Measurements from ENCODE around the gene SPTLC3.

The SPTLC3 gene

DNA sequence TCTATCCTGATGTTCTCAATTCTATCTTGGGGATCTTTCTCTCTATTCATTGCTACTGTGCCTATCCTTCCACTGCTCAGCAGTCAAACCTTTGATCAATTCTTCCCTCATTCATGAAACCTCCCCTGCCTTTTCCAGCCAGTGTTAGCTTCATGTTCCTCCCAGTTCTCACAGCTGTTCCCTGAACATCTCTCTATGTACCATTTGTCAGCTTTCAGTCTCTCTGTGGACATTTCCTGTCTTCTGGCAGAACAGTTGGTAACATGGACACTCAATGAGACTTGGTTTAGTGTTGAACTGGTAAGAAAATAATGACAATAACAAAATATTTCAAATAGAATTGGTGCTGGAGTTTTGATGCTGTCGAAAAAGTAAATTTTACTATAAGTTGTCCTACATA, 26.2 kb downstream of the SPTLC3 start:
- DNase-seq = no peak

DNA sequence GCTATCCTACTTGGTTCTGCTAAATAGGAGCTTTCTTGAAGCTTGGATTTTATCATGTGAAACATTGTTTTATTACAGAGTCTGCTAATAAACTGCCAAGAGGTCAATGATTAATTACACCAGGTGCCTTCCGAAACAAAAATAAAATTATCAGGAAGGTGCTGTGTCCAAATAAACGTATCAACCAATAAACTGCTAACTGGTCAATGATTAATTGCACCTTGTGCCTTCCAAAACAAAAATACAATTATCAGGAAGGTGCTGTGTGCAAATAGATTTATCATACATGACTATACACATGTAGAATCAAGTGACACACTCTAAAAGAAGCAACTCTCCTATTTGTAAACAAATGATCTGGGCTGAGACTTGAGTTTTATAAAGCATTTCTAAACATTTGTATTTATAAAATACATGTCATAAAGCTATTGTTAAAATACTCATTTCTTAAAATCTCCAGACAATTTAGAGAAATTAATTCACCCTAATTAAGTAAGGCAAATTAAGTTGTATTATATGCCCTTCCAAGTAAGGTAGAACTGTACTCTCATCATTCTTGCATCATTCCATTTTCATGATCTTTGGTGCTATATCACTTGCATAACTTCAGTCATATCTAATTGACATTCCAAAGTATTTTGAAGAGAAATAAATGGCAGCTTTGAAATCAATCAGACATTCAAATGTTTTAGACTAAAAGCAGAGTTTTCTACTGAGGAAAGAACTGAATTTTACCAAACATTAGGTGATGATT, 26.8 kb downstream of the SPTLC3 start:
- DNase-seq = no peak

DNA sequence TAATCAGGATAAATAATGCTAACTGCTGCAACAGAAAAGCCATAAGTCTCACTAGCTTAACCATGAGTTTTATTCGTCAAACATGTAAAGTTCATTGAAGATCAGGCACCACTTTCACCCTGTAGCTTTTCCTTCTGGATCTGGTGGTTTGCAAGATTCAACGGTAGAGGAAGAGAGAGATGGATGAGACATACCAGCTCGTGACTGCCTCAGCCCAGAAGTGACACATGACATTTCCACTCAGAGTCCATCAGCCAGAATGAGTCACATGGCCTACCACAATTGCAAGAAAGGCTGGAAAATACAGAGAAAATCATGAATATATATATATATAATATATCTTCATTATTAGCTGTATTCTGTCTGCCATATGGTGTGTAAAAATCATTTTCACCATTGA, 29.0 kb downstream of the SPTLC3 start:
- no peak for DNase-seq

DNA sequence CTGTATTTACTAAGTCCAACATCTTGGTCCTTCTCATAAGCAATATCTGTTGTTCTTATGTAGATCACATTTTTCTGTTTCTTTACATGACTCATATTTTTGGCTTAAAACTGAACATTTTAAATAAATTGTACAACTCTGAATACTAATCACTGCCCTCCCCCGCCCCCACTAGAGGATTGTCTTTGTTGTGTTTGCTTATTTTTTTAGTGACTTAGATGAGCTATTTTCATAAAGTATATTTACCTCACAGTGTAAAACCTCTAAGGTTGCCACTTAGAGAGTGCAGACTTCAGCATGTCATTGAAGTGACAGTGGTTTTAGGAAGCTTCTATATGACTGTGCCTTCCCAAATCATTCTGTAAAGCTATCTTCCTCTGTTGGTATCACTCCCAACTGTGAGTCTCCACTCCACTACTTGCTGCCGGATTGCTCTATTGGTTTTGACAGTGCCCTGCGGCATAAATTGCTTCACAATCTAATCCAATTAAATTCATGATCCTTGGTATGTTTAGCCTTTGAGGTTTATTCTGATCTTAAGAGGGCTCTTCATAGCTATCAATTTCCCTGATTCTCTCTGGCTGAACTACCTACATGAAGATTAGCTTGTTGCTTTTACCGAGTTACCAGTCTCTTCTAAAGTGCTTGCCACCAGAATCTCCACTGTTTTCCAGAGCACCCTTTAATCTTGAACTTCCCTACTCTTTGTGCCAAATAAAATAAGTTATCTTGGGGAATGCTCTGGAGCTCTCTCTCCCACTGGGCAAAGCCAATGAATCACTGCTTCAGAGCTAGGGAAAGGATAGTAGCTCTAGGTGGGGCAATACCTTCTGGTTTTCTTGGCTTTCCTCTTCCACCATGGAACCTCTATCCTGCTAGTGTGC, 33.0 kb downstream of the SPTLC3 start:
- no peak for DNase-seq

DNA sequence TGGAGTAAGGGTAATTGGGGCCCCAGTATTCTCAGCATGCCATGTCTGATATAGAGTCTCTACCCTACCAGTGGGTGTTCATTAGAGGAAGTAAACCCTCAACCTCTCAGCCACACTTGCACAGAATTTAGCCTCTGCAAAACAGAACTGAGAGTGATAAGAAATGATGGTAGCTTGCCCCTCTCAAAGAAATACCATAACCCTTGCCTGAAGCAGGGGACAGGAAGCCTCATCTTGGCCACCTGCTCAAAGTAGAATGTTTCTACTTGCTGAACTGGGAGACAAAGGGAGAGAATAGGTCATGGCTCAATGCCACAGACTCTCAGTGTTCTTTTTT, 33.7 kb downstream of the SPTLC3 start:
- DNase-seq = no peak

DNA sequence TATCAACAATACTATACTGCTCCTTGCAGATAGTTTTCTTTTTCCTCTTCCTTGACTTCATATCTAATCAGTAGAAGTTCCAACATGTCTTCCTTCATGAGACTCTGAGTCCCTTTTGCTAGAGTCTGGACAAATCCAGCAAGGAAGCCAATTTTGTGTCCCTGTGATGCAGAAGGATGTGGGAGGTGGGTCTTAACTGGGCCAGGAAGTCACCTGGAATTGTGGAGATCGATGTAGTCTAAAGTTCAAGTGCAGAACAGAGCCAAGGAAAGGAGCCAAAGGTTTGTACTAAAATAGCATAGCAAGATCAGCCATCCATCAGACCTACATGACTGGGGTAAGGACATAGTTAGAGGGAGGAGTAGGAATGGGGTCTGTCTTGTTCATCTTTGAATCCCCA, 37.6 kb downstream of the SPTLC3 start:
- no peak for DNase-seq

DNA sequence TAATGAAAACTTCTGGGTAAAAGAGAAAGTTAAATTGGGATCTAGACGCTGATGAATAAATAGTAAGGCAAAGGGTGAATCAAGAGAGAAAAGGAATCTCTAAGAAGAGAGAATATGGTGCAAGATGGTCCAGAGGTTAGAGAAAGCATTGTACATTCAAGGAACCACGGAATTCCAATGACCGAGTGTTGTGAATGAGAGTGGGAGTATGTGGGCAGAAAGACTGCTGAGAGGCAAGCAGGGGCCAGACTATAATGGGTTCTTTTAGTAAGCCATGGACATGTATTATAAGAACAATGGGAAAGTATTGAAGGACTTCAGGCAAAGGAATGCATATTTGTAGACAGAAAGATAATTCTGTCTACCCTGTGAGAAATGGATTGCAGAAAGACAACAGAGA, 45.2 kb downstream of the SPTLC3 start:
- DNase-seq = no peak

DNA sequence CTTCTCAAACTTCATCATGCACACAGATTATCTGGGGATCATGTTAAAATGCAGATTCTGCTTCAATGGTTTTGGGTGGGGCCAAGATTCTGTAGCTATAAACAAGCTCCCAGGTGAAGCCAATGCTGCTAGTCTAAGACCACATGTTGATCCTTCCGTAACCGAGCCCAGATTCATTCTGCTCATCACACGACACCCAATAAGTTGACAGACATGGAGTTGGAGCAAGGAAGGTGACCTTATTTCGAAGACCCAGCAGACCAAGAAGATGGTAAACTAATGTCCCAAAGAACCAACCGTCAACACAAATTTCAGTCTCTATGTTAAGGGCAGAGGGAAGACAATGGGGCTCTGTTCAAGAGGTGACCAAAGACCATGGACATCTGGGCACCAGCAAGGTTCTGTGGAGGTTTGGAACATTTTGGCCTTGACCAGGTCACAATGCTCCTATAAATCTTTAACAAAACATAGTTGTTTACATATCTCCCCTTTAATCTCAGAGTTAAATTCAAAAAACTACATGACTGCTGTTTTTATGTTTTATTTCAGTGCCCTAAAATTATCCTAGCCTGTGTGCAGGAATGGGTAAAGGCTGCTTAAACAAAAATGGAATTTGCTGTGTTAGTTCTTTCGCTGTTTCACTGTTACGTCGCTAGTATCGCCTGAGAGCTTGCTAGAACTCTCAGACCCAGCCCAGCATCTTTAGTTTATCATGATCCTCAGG, 50.1 kb downstream of the SPTLC3 start:
- DNase-seq = no peak

DNA sequence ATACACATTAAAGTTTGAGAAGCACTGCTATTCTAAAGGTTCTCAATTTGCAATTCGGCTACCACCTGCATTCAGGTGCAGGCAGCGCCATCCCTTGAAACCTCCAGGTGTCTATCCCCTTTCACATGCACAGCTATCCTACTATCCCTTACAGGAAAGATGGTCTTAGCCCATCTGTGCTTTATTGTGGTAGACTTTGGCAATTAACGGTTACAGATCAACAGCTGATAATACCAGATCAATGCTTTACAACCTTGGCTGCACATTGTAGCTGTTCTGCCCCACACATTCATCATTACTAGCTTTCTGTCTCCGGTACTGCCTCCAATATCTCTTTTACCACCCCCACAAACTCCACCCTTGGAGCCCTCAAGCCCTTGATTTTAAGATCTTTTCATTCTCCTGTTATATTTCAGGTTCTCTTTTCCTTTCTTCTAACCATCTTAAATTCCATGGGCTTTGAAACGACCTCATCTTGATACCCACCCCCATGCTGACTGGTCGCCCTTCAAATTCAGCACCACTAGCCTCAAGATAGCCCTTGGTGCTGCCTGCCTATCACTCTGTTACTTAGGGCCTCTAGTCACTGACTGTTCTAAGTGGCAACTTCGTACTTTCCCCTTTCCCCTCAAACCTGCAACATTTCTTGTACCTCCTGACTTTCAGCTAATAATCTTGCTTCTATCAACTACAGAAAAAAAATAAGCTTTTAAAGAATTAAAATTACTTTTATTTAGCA, 50.8 kb downstream of the SPTLC3 start:
- DNase-seq = no peak

DNA sequence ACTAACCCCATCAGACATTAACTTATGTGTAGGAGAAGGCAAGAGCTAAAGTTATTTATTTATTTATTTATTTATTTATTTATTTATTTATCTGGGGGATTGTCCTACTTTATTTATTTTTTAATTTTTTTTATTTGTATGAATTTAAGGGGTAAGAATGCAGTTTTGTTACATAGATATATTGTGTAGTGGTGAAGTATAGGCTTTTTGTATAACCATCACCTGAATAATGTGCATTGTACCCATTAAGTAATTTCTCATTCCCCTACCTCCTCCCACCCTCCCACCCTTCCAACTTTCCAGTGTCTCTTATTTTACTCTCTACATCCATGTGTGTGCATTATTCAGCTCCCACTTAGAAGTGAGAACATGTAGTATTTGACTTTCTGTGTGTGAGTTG, 51.6 kb downstream of the SPTLC3 start:
- no peak for DNase-seq

DNA sequence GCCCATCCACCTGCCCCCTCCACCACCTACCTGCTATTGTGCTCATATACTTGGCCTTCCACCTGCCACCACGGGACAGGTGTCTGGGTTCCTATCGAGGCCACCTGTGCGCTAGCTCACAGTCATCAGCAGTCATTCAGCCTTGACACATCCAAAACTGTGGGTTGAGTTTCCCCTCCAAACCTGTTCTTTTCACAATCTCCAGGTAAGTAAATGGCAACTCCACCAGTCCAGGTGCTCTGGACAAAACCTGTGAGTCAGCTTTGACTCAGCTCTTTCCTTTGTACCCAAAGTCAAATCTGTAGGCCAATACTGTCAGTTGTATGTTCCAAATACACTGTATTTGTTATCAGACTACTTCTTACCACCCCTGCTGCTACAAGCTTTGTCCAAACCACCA, 52.6 kb downstream of the SPTLC3 start:
- no peak for DNase-seq

DNA sequence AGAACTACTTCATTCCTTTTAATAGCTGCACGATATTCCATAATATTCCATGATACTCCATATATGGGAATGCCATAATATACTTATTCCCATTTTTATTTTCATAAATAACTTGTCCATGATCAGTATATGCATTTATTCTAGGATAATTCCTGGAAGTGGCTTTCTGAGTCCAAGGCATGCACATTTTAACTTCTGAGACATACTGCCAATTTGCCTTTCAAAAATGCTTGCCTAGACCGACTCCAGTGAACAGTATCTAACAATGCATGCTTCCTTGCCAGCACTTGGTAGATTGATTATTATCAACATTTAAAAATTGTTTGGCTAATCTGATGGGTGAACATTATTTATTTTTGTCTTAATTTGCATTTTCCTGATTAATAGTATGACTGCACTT, 54.0 kb downstream of the SPTLC3 start:
- DNase-seq = no peak

DNA sequence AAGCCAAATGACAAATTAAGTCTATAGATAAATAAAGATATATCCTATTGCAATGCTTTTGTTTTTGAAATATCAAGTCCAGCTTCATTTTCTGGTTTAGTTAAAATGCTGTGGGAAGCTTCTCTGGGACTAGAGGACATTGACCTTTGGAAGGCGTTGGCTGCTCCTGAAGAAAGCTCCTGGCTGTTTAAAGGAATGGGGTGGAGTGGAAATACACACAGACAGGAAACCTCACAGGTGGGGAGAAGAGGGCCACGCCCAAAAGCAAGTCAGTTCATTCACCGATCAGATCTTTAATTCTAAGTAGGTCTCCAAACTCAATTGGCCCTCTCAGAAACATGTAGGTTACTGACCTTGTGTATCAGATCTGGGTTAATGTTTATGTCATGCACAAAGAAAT, 59.6 kb downstream of the SPTLC3 start:
- no peak for DNase-seq

DNA sequence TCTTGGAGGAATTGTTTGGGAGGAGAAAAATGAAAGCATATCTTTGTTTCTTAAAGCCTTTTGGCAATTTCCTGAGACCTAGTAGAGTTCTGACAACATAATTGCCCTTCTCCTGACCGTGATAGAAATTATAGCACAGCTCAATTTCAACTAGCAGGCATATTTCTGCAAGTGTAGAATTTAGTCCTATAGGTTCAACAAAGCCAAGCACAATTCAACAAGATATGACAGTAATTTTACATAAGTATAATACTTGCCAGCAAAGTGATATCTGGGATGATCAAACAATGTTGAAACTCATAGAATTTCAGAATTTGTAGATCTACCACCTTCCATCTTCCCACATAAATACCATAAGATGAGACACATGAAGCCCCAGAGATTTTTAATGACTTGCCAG, 73.1 kb downstream of the SPTLC3 start:
- DNase-seq = no peak

DNA sequence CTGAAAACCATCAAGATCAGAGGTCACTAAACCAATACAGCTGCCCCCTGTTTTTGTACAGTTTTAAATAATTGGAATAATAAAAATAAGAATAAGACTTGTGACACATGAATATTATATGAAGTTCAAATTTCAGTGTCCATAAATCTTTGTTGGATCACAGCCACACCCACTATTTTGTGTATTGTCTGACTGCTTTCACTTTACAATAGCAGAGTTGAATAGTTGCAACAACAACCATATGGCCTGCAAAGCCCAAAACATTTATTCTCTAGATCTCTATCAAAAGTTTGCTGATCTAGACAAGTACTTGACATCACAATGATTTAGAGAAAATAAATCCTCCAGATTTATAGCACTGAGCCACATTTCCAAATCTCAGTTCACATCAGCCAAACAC, 73.6 kb downstream of the SPTLC3 start:
- no peak for DNase-seq

DNA sequence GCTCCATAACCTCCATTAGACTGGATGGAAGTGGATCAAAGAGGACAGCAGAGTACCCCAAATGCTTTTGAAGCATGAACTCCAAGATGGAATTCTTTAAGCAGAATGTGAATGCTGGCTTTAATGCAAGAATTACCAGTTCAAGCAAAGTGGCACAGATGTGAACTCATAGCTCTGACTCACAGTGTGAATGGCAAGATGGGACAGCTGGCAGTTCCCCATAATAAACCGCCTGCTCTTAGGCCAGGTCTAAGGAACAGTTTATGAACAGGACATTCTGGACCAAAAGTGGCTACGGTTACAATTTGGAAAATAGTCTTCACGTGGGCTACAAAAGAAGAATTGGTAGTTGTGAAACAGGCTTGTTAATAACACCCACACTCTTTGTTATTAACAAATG, 76.5 kb downstream of the SPTLC3 start:
- no peak for DNase-seq

DNA sequence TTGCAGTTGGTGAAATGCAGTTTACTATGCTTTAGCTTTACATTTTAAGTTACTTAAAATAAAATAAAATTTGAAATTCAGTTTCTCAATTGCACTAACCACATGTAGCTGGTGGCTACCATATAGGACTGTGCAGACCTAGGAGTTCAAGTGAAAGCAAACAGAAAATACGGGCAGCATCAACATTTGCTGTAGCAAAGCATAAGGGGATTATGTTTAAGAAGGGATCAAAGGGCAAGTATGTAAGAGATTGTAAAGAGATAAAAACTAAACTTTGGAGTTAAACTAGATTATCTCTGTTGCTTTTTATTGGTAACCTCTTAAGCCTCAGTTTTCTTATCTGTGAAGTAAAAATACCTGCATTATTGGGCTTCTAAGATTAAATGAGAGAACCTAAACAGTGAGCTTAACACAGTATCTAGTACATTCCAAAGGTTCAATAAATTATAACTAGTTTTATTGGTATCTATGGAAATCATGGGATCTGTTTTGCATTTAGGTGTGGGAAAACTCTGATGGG, 81.2 kb downstream of the SPTLC3 start:
- DNase-seq = no peak

DNA sequence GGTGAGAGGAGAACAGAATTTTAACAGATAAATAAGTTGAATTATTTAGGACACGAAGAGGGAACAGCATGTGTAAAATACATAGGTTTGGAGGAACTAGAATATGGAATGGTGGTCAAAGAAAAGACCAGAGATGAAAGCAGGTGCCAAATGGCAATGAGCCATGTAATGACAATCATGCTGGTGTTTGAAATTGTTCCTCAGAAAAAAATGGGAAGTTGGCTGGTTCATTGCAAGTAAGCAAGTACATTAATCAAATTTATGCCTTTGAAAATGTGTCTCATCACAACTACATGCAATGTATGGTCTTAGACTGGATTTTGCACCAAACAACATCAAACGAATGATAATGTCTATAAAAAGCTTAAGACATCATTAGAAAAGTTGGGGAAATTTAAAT, 83.3 kb downstream of the SPTLC3 start:
- no peak for DNase-seq

DNA sequence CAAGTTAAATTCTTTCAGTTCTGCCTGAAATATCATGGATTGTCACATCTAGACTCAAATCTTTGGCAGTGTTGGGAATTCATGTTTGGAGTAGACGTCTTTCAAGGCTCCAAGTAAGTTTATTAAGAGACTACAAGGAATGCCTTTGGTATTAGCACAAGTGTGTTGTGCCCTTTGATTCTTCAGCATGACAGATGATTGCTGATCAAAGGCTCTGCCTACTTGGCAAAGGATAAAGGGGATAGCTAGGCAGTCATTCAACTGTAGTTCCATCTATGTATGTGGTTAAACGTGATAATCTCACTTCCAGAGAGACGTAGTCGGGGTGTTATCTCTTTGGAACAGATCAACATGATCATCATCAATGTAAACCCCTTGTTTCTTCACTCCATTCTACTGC, 86.2 kb downstream of the SPTLC3 start:
- no peak for DNase-seq

DNA sequence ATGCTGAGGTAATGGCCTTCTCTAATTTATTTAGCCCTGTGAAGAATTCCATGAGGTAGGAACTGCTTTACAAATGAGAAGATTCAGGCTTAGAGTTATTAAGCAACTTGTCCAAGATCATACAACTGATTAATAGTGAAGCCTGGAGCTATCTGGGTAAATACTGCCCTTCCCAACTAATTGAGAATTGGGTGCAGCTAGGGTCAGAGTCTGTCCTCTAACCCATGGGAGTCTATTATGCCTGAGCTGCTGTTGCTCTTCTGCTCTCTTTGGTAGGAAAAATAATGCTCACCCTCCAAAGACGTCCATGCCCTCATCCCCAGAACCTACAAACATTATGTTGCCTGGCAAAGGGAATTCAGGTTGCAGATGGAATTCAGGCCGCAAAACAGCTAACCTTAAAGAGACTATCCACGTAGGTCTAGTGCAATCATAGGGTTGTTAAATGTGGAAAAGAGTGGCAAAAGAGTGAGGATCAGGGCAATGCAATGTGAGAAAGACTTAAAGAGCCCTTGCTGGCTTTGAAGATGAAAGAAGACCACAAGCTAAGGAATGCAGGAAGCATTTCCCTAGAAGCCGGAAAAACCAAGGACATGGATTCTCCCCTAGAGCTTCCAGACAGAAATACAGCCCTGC, 90.1 kb downstream of the SPTLC3 start:
- DNase-seq = no peak

DNA sequence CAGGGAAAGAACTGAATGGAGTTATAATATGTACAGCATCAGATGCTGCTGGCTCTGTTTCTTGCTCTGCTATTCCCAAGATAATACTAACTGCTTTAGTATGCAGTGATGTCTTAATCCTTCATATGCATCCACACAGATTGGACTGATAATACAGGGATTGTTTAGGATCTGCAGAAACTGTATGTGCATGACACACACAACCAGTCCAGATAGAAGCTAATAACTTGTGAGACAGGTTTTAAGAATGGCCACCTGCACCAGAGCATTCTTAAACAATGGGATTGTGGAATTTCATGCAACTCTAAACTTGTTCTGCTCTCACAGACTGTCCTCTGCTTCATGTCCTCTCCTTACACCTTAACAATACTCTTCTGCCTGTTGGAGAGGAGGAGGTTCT, 90.9 kb downstream of the SPTLC3 start:
- no peak for DNase-seq

DNA sequence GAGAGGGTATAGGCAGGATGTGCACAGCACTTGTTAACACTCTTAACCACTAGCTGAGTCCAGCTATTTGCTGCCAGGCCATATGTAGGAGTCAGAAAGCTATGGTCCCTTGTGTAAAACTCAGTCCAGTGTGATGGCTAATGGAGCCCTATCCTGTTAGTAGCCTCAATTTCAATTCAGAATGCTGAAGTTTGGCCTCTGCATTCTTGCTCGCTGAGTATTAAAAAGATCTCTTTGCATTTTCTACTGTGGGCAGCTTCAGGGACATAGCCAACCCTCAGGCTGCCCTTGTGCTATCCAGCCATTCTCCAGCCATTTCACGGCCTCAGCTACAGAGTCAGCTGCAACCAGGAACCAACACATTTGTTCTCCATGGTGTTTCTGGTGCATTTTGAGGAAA, 92.5 kb downstream of the SPTLC3 start:
- no peak for DNase-seq
